Endothelial cell of umbilical vein (primary cell): ENCODE results near the gene PPIA.

Experiments used
- EZH2 ChIP-seq: IDR thresholded peaks from 2 replicates; pipeline ENCODE4 v1.6.1; 2012; ENCODE audit warnings: borderline replicate concordance, low read depth, mild to moderate bottlenecking, moderate library complexity, low read length, inconsistent platforms; ENCODE audit not compliant: severe bottlenecking
- MYC ChIP-seq: IDR thresholded peaks from one replicate; pipeline ENCODE4 v1.6.1; 2011; ENCODE audit warnings: mild to moderate bottlenecking, low read depth, low read length
- POLR2A ChIP-seq: IDR thresholded peaks from 2 replicates; pipeline ENCODE4 v1.6.1; 2012; ENCODE audit warnings: low read depth, mild to moderate bottlenecking, control low read depth, low read length
- TF ChIP-seq, protein P1 (sequence below), 2 donors: IDR thresholded peaks; 1 replicate in 1 of 2; 2 replicates in 1 of 2; pipeline ENCODE4 v1.5.1; 2011; ENCODE audit warnings: low read length in 2 of 2, mild to moderate bottlenecking in 2 of 2, moderate library complexity in 2 of 2, control low read depth in 1 of 2, inconsistent platforms in 1 of 2, low read depth in 1 of 2; ENCODE audit not compliant: insufficient read depth in 1 of 2; ENCODE audit errors: extremely low read depth in 1 of 2

DNA sequence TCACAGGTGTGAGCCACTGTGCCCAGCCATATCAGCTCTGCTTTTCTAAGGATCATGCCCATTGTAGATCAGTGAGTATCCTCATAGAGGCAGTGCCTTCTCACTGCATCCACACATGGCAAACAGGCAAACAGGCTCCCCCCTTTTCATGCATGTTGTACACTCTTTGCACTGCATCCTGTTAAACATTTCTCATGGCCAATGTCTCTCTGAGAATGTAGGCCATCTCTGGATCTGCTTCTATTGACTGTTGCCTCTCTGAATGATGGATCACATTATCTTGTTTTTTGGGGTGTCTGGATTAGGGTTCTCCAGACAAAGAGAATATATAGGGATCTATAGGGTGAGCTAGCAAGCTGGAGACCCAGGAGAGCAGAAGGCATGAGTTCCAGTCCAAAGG is 13.1 kb upstream of the PPIA start:
- TF ChIP-seq, protein P1, sequence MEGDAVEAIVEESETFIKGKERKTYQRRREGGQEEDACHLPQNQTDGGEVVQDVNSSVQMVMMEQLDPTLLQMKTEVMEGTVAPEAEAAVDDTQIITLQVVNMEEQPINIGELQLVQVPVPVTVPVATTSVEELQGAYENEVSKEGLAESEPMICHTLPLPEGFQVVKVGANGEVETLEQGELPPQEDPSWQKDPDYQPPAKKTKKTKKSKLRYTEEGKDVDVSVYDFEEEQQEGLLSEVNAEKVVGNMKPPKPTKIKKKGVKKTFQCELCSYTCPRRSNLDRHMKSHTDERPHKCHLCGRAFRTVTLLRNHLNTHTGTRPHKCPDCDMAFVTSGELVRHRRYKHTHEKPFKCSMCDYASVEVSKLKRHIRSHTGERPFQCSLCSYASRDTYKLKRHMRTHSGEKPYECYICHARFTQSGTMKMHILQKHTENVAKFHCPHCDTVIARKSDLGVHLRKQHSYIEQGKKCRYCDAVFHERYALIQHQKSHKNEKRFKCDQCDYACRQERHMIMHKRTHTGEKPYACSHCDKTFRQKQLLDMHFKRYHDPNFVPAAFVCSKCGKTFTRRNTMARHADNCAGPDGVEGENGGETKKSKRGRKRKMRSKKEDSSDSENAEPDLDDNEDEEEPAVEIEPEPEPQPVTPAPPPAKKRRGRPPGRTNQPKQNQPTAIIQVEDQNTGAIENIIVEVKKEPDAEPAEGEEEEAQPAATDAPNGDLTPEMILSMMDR (IDR thresholded peaks at IDR 0.05; ENCODE audit: extremely low read depth in 1 of 2, insufficient read depth in 1 of 2, low read depth in 1 of 2, low read length in 2 of 2), result no peak
- TF ChIP-seq EZH2, result no peak
- TF ChIP-seq MYC, result no peak
- no peak for TF ChIP-seq POLR2A
